UCSD-AML1 (cell line): ENCODE results near the gene NFXL1.

Source experiments
- DNase-seq: peaks from one replicate; lab custom pipeline; 2025; ENCODE audit not compliant: unreplicated experiment; lab: John Stamatoyannopoulos, UW

The NFXL1 gene

GRCh38 chr4:47836641-47837093, 77.7 kb downstream of the NFXL1 start:
- DNase-seq: peak; percentile 74

- DNase-seq: peak; percentile 25
These were observed 78.9 kb downstream of the NFXL1 start for GRCh38 chr4:47835494-47835893.

GRCh38 chr4:47831026-47831679, 83.2 kb downstream of the NFXL1 start:
- no peak for DNase-seq

- no peak for DNase-seq
These were observed 83.9 kb downstream of the NFXL1 start for GRCh38 chr4:47830265-47831025.

GRCh38 chr4:47829438-47829837, 84.9 kb downstream of the NFXL1 start:
- no peak for DNase-seq

GRCh38 chr4:47827343-47828047, 86.9 kb downstream of the NFXL1 start:
- DNase-seq: no peak

GRCh38 chr4:47824840-47825239, 89.5 kb downstream of the NFXL1 start:
- no peak for DNase-seq

- DNase-seq: no peak
These were observed 95.2 kb downstream of the NFXL1 start for GRCh38 chr4:47819178-47819577.

- no peak for DNase-seq
These were observed 97.1 kb downstream of the NFXL1 start for GRCh38 chr4:47817275-47817674.

GRCh38 chr4:47816748-47817147, 97.6 kb downstream of the NFXL1 start:
- no peak for DNase-seq

GRCh38 chr4:47814618-47815295, 99.6 kb downstream of the NFXL1 start:
- no peak for DNase-seq

GRCh38 chr4:47809654-47810203, 104.7 kb downstream of the NFXL1 start:
- no peak for DNase-seq

GRCh38 chr4:47804598-47804997, 109.8 kb downstream of the NFXL1 start:
- DNase-seq: no peak

GRCh38 chr4:47801481-47802002, 112.8 kb downstream of the NFXL1 start:
- no peak for DNase-seq

- no peak for DNase-seq
These were observed 116.2 kb downstream of the NFXL1 start for GRCh38 chr4:47798165-47798564.
